OCI-LY1 (cell line): ENCODE results near the gene POLR2C.

ENCODE experiments used
- CTCF ChIP-seq: fragments of 200-600 bp; sonication (generic), shearing (Covaris generic); IDR thresholded peaks from 2 replicates; pipeline ENCODE4 v1.5.1; 2017; ENCODE audit warnings: mild to moderate bottlenecking, antibody characterized with exemption, low read length, moderate library complexity, mixed read lengths
- EZH2 ChIP-seq: fragments of 200-600 bp; sonication (generic), shearing (Covaris generic); IDR thresholded peaks from 2 replicates; pipeline ENCODE4 v1.8.0; 2017; ENCODE audit warnings: borderline replicate concordance, mixed run types, mild to moderate bottlenecking, antibody characterized with exemption, low read length, moderate library complexity, mixed read lengths

GRCh38 chr16:57462209-57462977 is at the start of gene POLR2C:
- TF ChIP-seq CTCF (peak; percentile 92), EZH2 (no peak)
